T-helper 1 cell treated with Interleukin-12 subunit alpha and Interleukin-12 subunit beta and Interleukin-4 antibody, amounts not matched to agents 30 ng/mL and 1 ng/mL, for 36 hours (primary cell): ENCODE data around the gene NRM. TPM values are rescaled to one million over a fixed set of nuclear protein-coding genes. Genes with fewer than 3 reads are reported as not detected.
"Not testable (repeated sequence)": the region's sequence is repeated elsewhere in the genome, so short reads cannot be mapped to it uniquely, and the experiment has no call there.

Source experiments
- intact Hi-C: fragments of 100-400 bp; cut with micrococcal nuclease; formaldehyde crosslinking; loops from one replicate; pipeline ENCODE4 v1.15.1; 2024
- total RNA-seq: library from RNA; stranded (reverse); gene quantifications from 2 replicates; pipeline ENCODE4 v1.2.3, GENCODE V29; 2022

The NRM gene
- total RNA-seq, 1 donor from 2014 or later: 28.2 TPM

- intact Hi-C loops: loop anchor here (1.0 to 2.0 kb wide), 4 partner anchors 8 to 408 kb away; no protein-coding TSS in a partner anchor
Measured at GRCh38 chr6:30678964-30679726, 11.6 kb downstream of the NRM start.

GRCh38 chr6:30676660-30677285, 14.0 kb downstream of the NRM start:
- intact Hi-C loops: no loop called here

GRCh38 chr6:30672445-30673253, 18.1 kb downstream of the NRM start, which contains the start of gene DHX16:
Gene DHX16, minus strand, starts transcription at chr6:30673006. Its CDS starts 165 bp downstream, at chr6:30672841.
- intact Hi-C loops: loop anchor here (1.0 to 2.0 kb wide), 9 partner anchors 10 to 236 kb away; partner anchors contain the start of genes ABCF1, ATAT1, C6orf136 and GNL1

GRCh38 chr6:30670760-30671527, 19.8 kb downstream of the NRM start:
- intact Hi-C loops: no loop called here

- intact Hi-C loops: not testable (repeated sequence)
Measured at GRCh38 chr6:30666300-30666699, 24.5 kb downstream of the NRM start.

GRCh38 chr6:30664994-30665767, 25.6 kb downstream of the NRM start:
- intact Hi-C loops: no loop called here

GRCh38 chr6:30657922-30658321, 32.9 kb downstream of the NRM start:
- intact Hi-C loops: not testable (repeated sequence)

GRCh38 chr6:30657454-30657853, 33.3 kb downstream of the NRM start:
- intact Hi-C loops: no loop called here

- intact Hi-C loops: no loop called here
Measured at GRCh38 chr6:30656513-30656912, 34.3 kb downstream of the NRM start.

- intact Hi-C loops: no loop called here
Measured at GRCh38 chr6:30655743-30656094, 35.1 kb downstream of the NRM start.

- intact Hi-C loops: no loop called here
Measured at GRCh38 chr6:30654798-30655742, 35.7 kb downstream of the NRM start.

- intact Hi-C loops: no loop called here
Measured at GRCh38 chr6:30651143-30651542, 39.6 kb downstream of the NRM start.

- intact Hi-C loops: loop anchor here (1.0 to 10.0 kb wide), 10 partner anchors 21 to 1547 kb away; partner anchors contain the start of genes ABCF1, ATAT1, GPSM3 and GTF2H4
Measured at GRCh38 chr6:30647242-30648116, 43.3 kb downstream of the NRM start.

GRCh38 chr6:30646450-30647241, 44.1 kb downstream of the NRM start, which contains the start of gene C6orf136:
Gene C6orf136, plus strand, starts transcription at chr6:30647133. Its CDS starts 99 bp downstream, at chr6:30647232.
- intact Hi-C loops: loop anchor here (1.0 to 10.0 kb wide), 10 partner anchors 20 to 1548 kb away; partner anchors contain the start of genes ABCF1, ATAT1, GPSM3 and GTF2H4

GRCh38 chr6:30645989-30646388, 44.8 kb downstream of the NRM start:
- intact Hi-C loops: loop anchor here (10.0 kb wide), 1 partner anchor 1549 kb away; the partner anchor contains the start of genes GPSM3 and PBX2

- intact Hi-C loops: loop anchor here (10.0 kb wide), 1 partner anchor 1550 kb away; the partner anchor contains the start of genes GPSM3 and PBX2
Measured at GRCh38 chr6:30644769-30645168, 46.0 kb downstream of the NRM start.

- intact Hi-C loops: loop anchor here (10.0 kb wide), 1 partner anchor 1551 kb away; the partner anchor contains the start of genes GPSM3 and PBX2
Measured at GRCh38 chr6:30643656-30644055, 47.1 kb downstream of the NRM start.
